Fibroblast of lung (primary cell): ENCODE results near the gene NDP.

Source experiments
- CTCF ChIP-seq, 2 donors: IDR thresholded peaks in 1 of 2; conservative IDR thresholded peaks in 1 of 2; 1 replicate in 1 of 2; 2 replicates in 1 of 2; pipeline ENCODE4 v1.5.1; 2011 to 2012; ENCODE audit warnings: low read length in 2 of 2, control low read depth in 1 of 2, inconsistent platforms in 1 of 2, low read depth in 1 of 2, mild to moderate bottlenecking in 1 of 2
- EZH2 ChIP-seq: IDR thresholded peaks from 2 replicates; pipeline ENCODE4 v1.5.1; 2012; ENCODE audit warnings: low read length, control low read depth, mild to moderate bottlenecking; ENCODE audit errors: missing control alignments

- peak; percentile 70 to 72 for TF ChIP-seq CTCF (conservative IDR thresholded peaks at IDR 0.05 in 1 of 2, IDR thresholded peaks at IDR 0.05 in 1 of 2; ENCODE audit: low read depth in 1 of 2, low read length in 2 of 2)
- no peak for TF ChIP-seq EZH2
Observed at GRCh38 chrX:43958529-43958928, 14.7 kb downstream of the NDP start.
